Measurements from ENCODE around the gene FOXP1. TPM values are rescaled to one million over a fixed set of nuclear protein-coding genes. Genes with fewer than 3 reads are reported as not detected.

FOXP1 gene
- polyA plus RNA-seq, 1 donor (not counting 4 experiments of a cell fraction or from before 2014, with no cell fraction given): 14.6 TPM

- FAIRE-seq (peak; percentile 9), DNase-seq (ENCODE audit: low read depth, low spot score) (no peak)
- Histone ChIP-seq H3K36me3 (ENCODE audit: control insufficient read depth in 2 of 2, extremely low read depth in 1 of 2, insufficient read depth in 2 of 2, low read length in 2 of 2) (no peaks in the 10 kb centered on the region), H3K27me3 (ENCODE audit: control insufficient read depth, extremely low read depth, insufficient read depth, low read length) (no peaks in the 10 kb centered on the region), H3K9ac (ENCODE audit: control insufficient read depth, extremely low read depth, insufficient read depth, low read length) (no peak overlapping the region), H4K20me1 (ENCODE audit: control insufficient read depth, extremely low read depth, insufficient read depth, low read length) (no peaks in the 10 kb centered on the region), H3K4me3 (ENCODE audit: control insufficient read depth in 2 of 3, extremely low read depth in 1 of 3, insufficient read depth in 2 of 3, low read depth in 1 of 3, low read length in 3 of 3) (no peak overlapping the region), H3K9me3 (ENCODE audit: control insufficient read depth, low read depth, low read length) (no peaks in the 10 kb centered on the region), H3K79me2 (ENCODE audit: control insufficient read depth, insufficient read depth, low read length) (no peaks in the 10 kb centered on the region), H3K27ac (ENCODE audit: control insufficient read depth, insufficient read depth, low read length) (no peak overlapping the region), H2AFZ (ENCODE audit: control insufficient read depth, low read length) (peak overlapping the region; percentile 1), H3K4me2 (ENCODE audit: control insufficient read depth, extremely low read depth, insufficient read depth, low read depth, low read length) (no peak overlapping the region), H3K9me1 (ENCODE audit: control insufficient read depth, extremely low read depth, insufficient read depth, low read length) (no peaks in the 10 kb centered on the region), H3K4me1 (ENCODE audit: control insufficient read depth, extremely low read depth, insufficient read depth, low read length) (peaks cover 10% of the 10 kb centered on the region)
- dilution Hi-C loops (cut with MboI; ENCODE audit: extremely low pct_ligation_motif_present, low sequenced_read_pairs): no loop called here
- TF ChIP-seq CTCF (optimal IDR thresholded peaks at IDR 0.05 in 1 of 3, IDR thresholded peaks at IDR 0.05 in 1 of 3, conservative IDR thresholded peaks at IDR 0.05 in 1 of 3; ENCODE audit: extremely low read depth in 1 of 3, insufficient read depth in 2 of 3, low read length in 3 of 3): no peak
- TF ChIP-seq EZH2 (IDR thresholded peaks at IDR 0.05; ENCODE audit: low read length): no peak
These were observed 115.0 kb downstream of the FOXP1 start for GRCh38 chr3:71468311-71469137.

- Histone ChIP-seq H3K36me3 (ENCODE audit: control insufficient read depth in 2 of 2, extremely low read depth in 1 of 2, insufficient read depth in 2 of 2, low read length in 2 of 2) (no peaks in the 10 kb centered on the region), H3K27me3 (ENCODE audit: control insufficient read depth, extremely low read depth, insufficient read depth, low read length) (no peaks in the 10 kb centered on the region), H3K9ac (ENCODE audit: control insufficient read depth, extremely low read depth, insufficient read depth, low read length) (no peak overlapping the region), H3K4me3 (ENCODE audit: control insufficient read depth in 2 of 3, extremely low read depth in 1 of 3, insufficient read depth in 2 of 3, low read depth in 1 of 3, low read length in 3 of 3) (no peak overlapping the region), H3K9me3 (ENCODE audit: control insufficient read depth, low read depth, low read length) (no peaks in the 10 kb centered on the region), H3K9me1 (ENCODE audit: control insufficient read depth, extremely low read depth, insufficient read depth, low read length) (no peaks in the 10 kb centered on the region), H3K27ac (ENCODE audit: control insufficient read depth, insufficient read depth, low read length) (no peak overlapping the region), H3K4me2 (ENCODE audit: control insufficient read depth, extremely low read depth, insufficient read depth, low read depth, low read length) (peak overlapping the region; percentile 67), H4K20me1 (ENCODE audit: control insufficient read depth, extremely low read depth, insufficient read depth, low read length) (no peaks in the 10 kb centered on the region), H3K4me1 (ENCODE audit: control insufficient read depth, extremely low read depth, insufficient read depth, low read length) (peaks cover 22% of the 10 kb centered on the region), H2AFZ (ENCODE audit: control insufficient read depth, low read length) (peak overlapping the region; percentile 66), H3K79me2 (ENCODE audit: control insufficient read depth, insufficient read depth, low read length) (no peaks in the 10 kb centered on the region)
- TF ChIP-seq EZH2 (IDR thresholded peaks at IDR 0.05; ENCODE audit: low read length) (no peak), CTCF (optimal IDR thresholded peaks at IDR 0.05 in 1 of 3, IDR thresholded peaks at IDR 0.05 in 1 of 3, conservative IDR thresholded peaks at IDR 0.05 in 1 of 3; ENCODE audit: extremely low read depth in 1 of 3, insufficient read depth in 2 of 3, low read length in 3 of 3) (no peak)
- peak; percentile 79 for FAIRE-seq
- dilution Hi-C loops (cut with MboI; ENCODE audit: extremely low pct_ligation_motif_present, low sequenced_read_pairs): no loop called here
- no peak for DNase-seq (ENCODE audit: low read depth, low spot score)
These were observed 117.0 kb downstream of the FOXP1 start for GRCh38 chr3:71466483-71466882.

Measured in keratinocyte (primary cell).